Common myeloid progenitor, CD34-positive (primary cell): ENCODE results near the gene ARHGEF16.

Source experiments
- CTCF ChIA-PET: fragments of 350-600 bp; sonication (Branson Sonifier 250); formaldehyde crosslinking; loops from one replicate; lab custom pipeline; 2021; ENCODE audit warnings: antibody characterized with exemption; lab: Charles Lee
- POLR2A ChIA-PET: fragments of 350-600 bp; sonication (Branson Sonifier 250); formaldehyde crosslinking; loops from one replicate; lab custom pipeline; 2021; ENCODE audit warnings: antibody characterized with exemption; lab: Charles Lee
- DNase-seq, 3 donors: peaks; one replicate each; pipeline versions ENCODE4 v3.0.0 to v3.0.0-alpha.2; 2013
- H3K27ac ChIP-seq, 2 experiments: 1 replicate in 1 of 2; 2 replicates in 1 of 2; pipeline ENCODE4 v1.7.0; 2013; ENCODE audit warnings: inconsistent platforms in 2 of 2, low read length in 2 of 2, mild to moderate bottlenecking in 2 of 2, low read depth in 1 of 2, moderate library complexity in 1 of 2; ENCODE audit not compliant: severe bottlenecking in 2 of 2, insufficient read depth in 1 of 2, poor library complexity in 1 of 2
- H3K27me3 ChIP-seq, 5 experiments: replicated peaks in 2 of 5; 1 replicate in 3 of 5; 2 replicates in 2 of 5; pipeline versions ENCODE4 v1.6.1 to v1.7.0; 2013; ENCODE audit warnings: low read length in 4 of 5, mild to moderate bottlenecking in 2 of 5, moderate library complexity in 2 of 5, inconsistent platforms in 1 of 5; ENCODE audit not compliant: insufficient read depth in 5 of 5, control insufficient read depth in 4 of 5
- H3K36me3 ChIP-seq, 4 experiments: 1 replicate in 2 of 4; 2 replicates in 2 of 4; pipeline versions ENCODE4 v1.6.1 to v1.7.0; 2013; ENCODE audit warnings: low read length in 3 of 4, control low read depth in 1 of 4, mild to moderate bottlenecking in 1 of 4; ENCODE audit not compliant: control insufficient read depth in 4 of 4, insufficient read depth in 4 of 4
- H3K4me1 ChIP-seq, 4 experiments: 1 replicate in 3 of 4; 2 replicates in 1 of 4; pipeline versions ENCODE4 v1.6.1 to v1.7.1; 2013; ENCODE audit warnings: low read length in 3 of 4, mild to moderate bottlenecking in 3 of 4, control low read depth in 1 of 4, inconsistent platforms in 1 of 4, moderate library complexity in 1 of 4; ENCODE audit not compliant: control insufficient read depth in 4 of 4, insufficient read depth in 4 of 4; ENCODE audit errors: control extremely low read depth in 1 of 4
- H3K4me3 ChIP-seq, 7 experiments: 1 replicate in 4 of 7; 2 replicates in 3 of 7; pipeline versions ENCODE4 v1.5.1 to v1.7.0; 2013; ENCODE audit warnings: mild to moderate bottlenecking in 7 of 7, low read length in 6 of 7, moderate library complexity in 6 of 7, inconsistent platforms in 2 of 7, low read depth in 2 of 7, control low read depth in 1 of 7; ENCODE audit not compliant: insufficient read depth in 4 of 7, control insufficient read depth in 1 of 7; ENCODE audit errors: extremely low read depth in 1 of 7
- H3K9me3 ChIP-seq, 5 experiments: 1 replicate in 4 of 5; 2 replicates in 1 of 5; pipeline versions ENCODE4 v1.6.1 to v1.7.1; 2013; ENCODE audit warnings: low read length in 4 of 5, mild to moderate bottlenecking in 2 of 5, inconsistent platforms in 1 of 5, low read depth in 1 of 5, moderate library complexity in 1 of 5; ENCODE audit not compliant: control insufficient read depth in 4 of 5, insufficient read depth in 2 of 5; ENCODE audit errors: control extremely low read depth in 1 of 5
- WGBS: methylation state at CpG from one replicate; pipeline ENCODE4 v1.1.5; 2013; ENCODE audit not compliant: insufficient coverage; 5-methylcytosine and 5-hydroxymethylcytosine counted together

ARHGEF16 gene

DNA sequence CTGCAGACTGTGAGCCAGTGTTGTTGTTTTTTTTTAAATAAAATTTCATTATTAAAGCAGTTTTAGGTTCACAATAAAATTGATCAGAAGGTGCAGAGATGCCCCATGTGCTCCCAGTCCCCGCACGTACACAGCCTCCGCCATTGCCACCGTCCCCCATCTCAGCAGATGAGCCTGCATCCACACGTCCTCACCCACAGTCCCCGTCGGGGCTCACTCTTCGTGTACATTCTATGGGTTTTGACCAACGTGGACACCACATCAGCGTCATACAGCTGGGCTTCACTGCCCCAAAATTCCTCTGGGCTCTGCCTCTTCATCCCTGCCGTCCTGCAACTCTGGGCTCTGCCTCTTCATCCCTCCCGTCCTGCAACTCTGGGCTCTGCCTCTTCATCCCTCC is 11.6 kb upstream of the ARHGEF16 start:
- CTCF ChIA-PET = interaction anchor here (1.2 to 1.8 kb wide), 3 partner anchors 10 to 29 kb away, joined by 3 to 7 read pairs (median 5); no protein-coding TSS in a partner anchor
- WGBS = 95% methylated on average over 12 of the region's 12 CpGs

DNA sequence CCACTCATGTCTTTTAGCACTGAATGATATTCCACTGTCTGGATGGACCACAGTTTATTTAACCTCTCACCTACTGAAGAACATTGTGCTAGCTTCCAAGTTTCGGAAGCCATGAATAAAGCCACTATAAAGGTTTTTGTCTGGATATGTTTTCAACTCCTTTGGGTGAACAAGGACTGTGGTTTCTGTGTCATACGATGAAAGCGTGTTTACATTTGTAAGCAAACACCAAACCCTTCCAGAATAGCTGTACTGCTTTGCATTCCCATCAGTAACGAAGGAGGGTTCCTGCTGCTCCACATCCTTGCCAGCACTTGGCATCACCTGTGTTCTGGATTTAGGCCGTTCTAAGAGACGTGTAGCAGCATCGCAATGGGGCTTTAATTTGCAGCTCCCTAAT is 10.7 kb upstream of the ARHGEF16 start:
- 96% methylated on average over 6 of the region's 7 CpGs for WGBS
- CTCF ChIA-PET = interaction anchor here (1.4 kb wide), 1 partner anchor 9 kb away, joined by 5 read pairs; no protein-coding TSS in a partner anchor
- POLR2A ChIA-PET = no interaction called here
- Histone ChIP-seq H3K27me3 (peaks cover 0 to 26% (median 2%) of the 10 kb centered on the region in 5 experiments), H3K9me3 (peaks cover 0 to 2% (median 0%) of the 10 kb centered on the region in 5 experiments), H3K4me3 (no peak overlapping the region), H3K36me3 (no peaks in the 10 kb centered on the region), H3K27ac (no peak overlapping the region), H3K4me1 (no peaks in the 10 kb centered on the region)
- no peak for DNase-seq

More for the DNA sequence above, 11.6 kb upstream of the ARHGEF16 start:
- Histone ChIP-seq H3K27me3 (peaks cover 0 to 26% (median 2%) of the 10 kb centered on the region in 5 experiments), H3K4me3 (no peak overlapping the region), H3K9me3 (peaks cover 0 to 2% (median 0%) of the 10 kb centered on the region in 5 experiments), H3K27ac (no peak overlapping the region), H3K36me3 (no peaks in the 10 kb centered on the region), H3K4me1 (no peaks in the 10 kb centered on the region)
- DNase-seq = no peak
- POLR2A ChIA-PET = no interaction called here

DNA sequence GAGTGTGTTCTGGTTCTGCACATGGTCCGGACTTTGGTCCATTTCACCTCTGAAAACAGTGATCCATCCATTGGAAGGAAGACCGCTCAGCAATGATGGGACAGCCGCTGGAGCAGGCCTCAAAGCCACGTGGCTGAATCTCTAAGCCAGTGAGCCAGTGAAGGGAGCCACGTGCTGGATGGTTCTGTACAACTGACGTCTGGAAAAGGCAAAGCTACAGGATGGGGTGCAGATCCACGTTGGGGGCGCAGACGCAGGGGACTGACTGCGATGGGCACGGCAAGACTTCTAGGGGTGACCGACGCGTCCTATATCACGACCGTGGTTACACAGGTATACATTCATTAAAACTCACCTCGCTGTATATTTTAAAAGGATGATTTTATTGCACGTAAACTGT is 10.2 kb upstream of the ARHGEF16 start:
- peaks cover 0 to 2% (median 0%) of the 10 kb centered on the region in 5 experiments for H3K9me3 ChIP-seq
- ChIA-PET POLR2A (no interaction called here), CTCF (interaction anchor here (1.4 kb wide), 1 partner anchor 8 kb away, joined by 5 read pairs; no protein-coding TSS in a partner anchor)
- no peaks in the 10 kb centered on the region for H3K4me1 ChIP-seq
- WGBS = 96% methylated on average over 18 of the region's 18 CpGs
- no peak for DNase-seq
- H3K27me3 ChIP-seq = peaks cover 0 to 26% (median 2%) of the 10 kb centered on the region in 5 experiments
- H3K27ac ChIP-seq = no peak overlapping the region
- H3K4me3 ChIP-seq = no peak overlapping the region
- H3K36me3 ChIP-seq = no peaks in the 10 kb centered on the region

DNA sequence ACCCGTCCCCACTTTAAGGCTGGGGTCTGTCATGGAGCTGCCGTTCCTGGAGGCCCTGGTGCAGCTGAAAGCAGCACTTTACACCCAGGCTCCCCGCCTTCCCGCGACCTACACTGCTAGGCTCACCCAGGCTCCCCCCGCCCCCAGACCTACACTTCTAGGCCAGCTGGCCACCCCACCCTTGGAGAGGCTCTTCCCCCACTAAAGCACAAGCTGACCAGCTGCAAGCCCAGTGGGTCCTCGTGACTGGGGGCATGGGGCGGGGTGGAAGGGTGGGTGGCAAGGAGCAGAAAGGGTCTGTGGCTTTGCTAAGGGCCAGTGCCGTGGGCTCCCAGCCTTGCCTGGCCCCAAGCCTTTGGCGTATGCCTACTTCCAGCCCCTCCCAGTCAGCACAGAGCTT is 9.7 kb upstream of the ARHGEF16 start:
- Histone ChIP-seq H3K4me3 (no peak overlapping the region), H3K9me3 (peaks cover 0 to 2% (median 0%) of the 10 kb centered on the region in 5 experiments), H3K27ac (no peak overlapping the region), H3K36me3 (no peaks in the 10 kb centered on the region), H3K27me3 (peaks cover 0 to 26% (median 2%) of the 10 kb centered on the region in 5 experiments), H3K4me1 (no peaks in the 10 kb centered on the region)
- WGBS = 60% methylated on average over 3 of the region's 10 CpGs
- no peak for DNase-seq
- ChIA-PET CTCF (no interaction called here), POLR2A (no interaction called here)

DNA sequence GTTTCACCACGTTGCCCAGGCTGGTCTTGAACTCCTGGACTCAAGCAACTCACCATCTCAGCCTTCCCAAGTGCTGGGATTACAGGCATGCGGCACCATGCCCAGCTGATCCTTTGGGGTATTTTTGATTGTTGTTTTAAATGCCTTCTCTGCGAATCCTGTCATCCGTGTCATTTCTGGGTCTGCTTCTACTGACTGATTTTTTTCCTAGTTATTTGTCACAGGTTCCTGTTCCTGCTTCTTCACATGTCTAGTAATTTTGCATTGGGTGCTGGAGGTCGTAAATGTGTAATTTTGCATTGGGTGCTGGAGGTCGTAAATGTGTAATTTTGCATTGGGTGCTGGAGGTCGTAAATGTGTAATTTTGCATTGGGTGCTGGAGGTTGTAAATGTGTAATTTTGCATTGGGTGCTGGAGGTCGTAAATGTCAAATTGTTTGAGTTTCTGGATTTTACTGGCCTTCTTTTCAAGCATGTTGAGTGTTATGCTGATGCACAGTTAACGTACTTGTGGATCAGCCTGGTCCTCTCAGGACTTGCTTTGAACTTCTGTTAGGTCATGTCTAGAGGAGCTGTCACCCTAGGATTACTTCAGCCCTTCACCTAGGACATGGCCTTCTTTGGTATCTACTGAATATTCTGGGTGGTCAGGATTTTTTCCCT is 4.1 kb upstream of the ARHGEF16 start:
- DNase-seq = no peak
- Histone ChIP-seq H3K9me3 (peaks cover 0 to 2% (median 0%) of the 10 kb centered on the region in 5 experiments), H3K4me3 (no peak overlapping the region), H3K4me1 (peaks cover 0 to 17% (median 10%) of the 10 kb centered on the region in 4 experiments), H3K36me3 (no peaks in the 10 kb centered on the region), H3K27me3 (peaks cover 0 to 10% (median 1%) of the 10 kb centered on the region in 5 experiments), H3K27ac (no peak overlapping the region)
- WGBS = 85% methylated on average over 6 of the region's 9 CpGs
- ChIA-PET POLR2A (no interaction called here), CTCF (interaction anchor here (0.7 to 1.5 kb wide), 3 partner anchors 33 to 41 kb away, joined by 3 to 4 read pairs (median 3); no protein-coding TSS in a partner anchor)

DNA sequence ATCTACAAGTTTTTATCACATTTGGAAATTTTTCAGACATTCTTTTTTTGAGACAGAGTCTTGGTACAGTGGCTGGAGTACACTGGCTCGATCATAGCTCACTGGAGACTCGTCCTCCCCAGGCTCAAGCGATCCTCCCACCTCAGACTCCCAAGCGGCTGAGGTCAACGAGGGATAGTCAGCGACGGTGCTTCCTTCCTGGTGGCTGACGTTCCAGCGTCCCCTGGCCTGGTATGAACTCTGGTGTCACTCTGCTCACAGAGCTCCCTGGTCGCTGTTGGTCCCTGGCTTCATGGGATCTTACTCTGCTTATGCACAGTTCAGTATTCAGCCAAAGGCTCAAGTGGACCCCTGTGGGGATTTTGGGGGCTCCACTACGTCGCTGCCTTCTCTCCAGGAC is 3.5 kb upstream of the ARHGEF16 start:
- 74% methylated on average over 12 of the region's 12 CpGs for WGBS
- H3K4me3 ChIP-seq = no peak overlapping the region
- CTCF ChIA-PET = interaction anchor here (1.5 kb wide), 1 partner anchor 32 kb away, joined by 4 read pairs; no protein-coding TSS in a partner anchor

More for the DNA sequence above, 3.5 kb upstream of the ARHGEF16 start:
- Histone ChIP-seq H3K27me3 (peaks cover 0 to 10% (median 1%) of the 10 kb centered on the region in 5 experiments), H3K36me3 (no peaks in the 10 kb centered on the region), H3K4me1 (peaks cover 0 to 17% (median 11%) of the 10 kb centered on the region in 4 experiments), H3K9me3 (peaks cover 0 to 2% (median 0%) of the 10 kb centered on the region in 5 experiments), H3K27ac (no peak overlapping the region)
- no peak for DNase-seq
- POLR2A ChIA-PET = no interaction called here
